HG02884 (cell line): ENCODE results near the gene ARFRP1.

Experiments
- ATAC-seq: cut with Tn5 transposase; IDR thresholded peaks from one replicate; pipeline ENCODE4 v1.9.1; 2021; ENCODE audit warnings: mild to moderate bottlenecking, moderate library complexity; ENCODE audit not compliant: unreplicated experiment

The ARFRP1 gene

GRCh38 chr20:63744158-63744557 is 36.4 kb upstream of the ARFRP1 start:
- no peak for ATAC-seq

- no peak for ATAC-seq
These were observed 35.6 kb upstream of the ARFRP1 start for GRCh38 chr20:63743210-63743970.

- no peak for ATAC-seq
These were observed 34.7 kb upstream of the ARFRP1 start for GRCh38 chr20:63742381-63743024.

GRCh38 chr20:63741676-63742380 is 34.1 kb upstream of the ARFRP1 start:
- no peak for ATAC-seq

GRCh38 chr20:63741354-63741675 is 33.5 kb upstream of the ARFRP1 start:
- no peak for ATAC-seq

GRCh38 chr20:63740627-63741353 is 33.0 kb upstream of the ARFRP1 start:
- no peak for ATAC-seq

- ATAC-seq, result no peak
These were observed 32.4 kb upstream of the ARFRP1 start for GRCh38 chr20:63740070-63740626.

GRCh38 chr20:63739130-63740069 is 31.6 kb upstream of the ARFRP1 start, which contains the start of gene SLC2A4RG:
TSS of gene SLC2A4RG (plus strand) at chr20:63739776. CDS start at chr20:63739913, 137 bp downstream.
- no peak for ATAC-seq

- ATAC-seq, result no peak
These were observed 30.9 kb upstream of the ARFRP1 start for GRCh38 chr20:63738687-63739129.

- no peak for ATAC-seq
These were observed 30.3 kb upstream of the ARFRP1 start for GRCh38 chr20:63737945-63738686.

GRCh38 chr20:63737695-63737944 is 29.8 kb upstream of the ARFRP1 start:
- no peak for ATAC-seq

GRCh38 chr20:63736893-63737694 is 29.3 kb upstream of the ARFRP1 start:
- no peak for ATAC-seq

- ATAC-seq, result no peak
These were observed 28.3 kb upstream of the ARFRP1 start, which contains the start of gene LIME1 for GRCh38 chr20:63735859-63736718. TSS of gene LIME1 (plus strand) at chr20:63736664. CDS start at chr20:63737550, 886 bp downstream.

GRCh38 chr20:63734946-63735858 is 27.4 kb upstream of the ARFRP1 start:
- no peak for ATAC-seq

- no peak for ATAC-seq
These were observed 26.6 kb upstream of the ARFRP1 start for GRCh38 chr20:63734111-63734945.
